ENCODE measurements around the gene PIM3.

The PIM3 gene

DNA sequence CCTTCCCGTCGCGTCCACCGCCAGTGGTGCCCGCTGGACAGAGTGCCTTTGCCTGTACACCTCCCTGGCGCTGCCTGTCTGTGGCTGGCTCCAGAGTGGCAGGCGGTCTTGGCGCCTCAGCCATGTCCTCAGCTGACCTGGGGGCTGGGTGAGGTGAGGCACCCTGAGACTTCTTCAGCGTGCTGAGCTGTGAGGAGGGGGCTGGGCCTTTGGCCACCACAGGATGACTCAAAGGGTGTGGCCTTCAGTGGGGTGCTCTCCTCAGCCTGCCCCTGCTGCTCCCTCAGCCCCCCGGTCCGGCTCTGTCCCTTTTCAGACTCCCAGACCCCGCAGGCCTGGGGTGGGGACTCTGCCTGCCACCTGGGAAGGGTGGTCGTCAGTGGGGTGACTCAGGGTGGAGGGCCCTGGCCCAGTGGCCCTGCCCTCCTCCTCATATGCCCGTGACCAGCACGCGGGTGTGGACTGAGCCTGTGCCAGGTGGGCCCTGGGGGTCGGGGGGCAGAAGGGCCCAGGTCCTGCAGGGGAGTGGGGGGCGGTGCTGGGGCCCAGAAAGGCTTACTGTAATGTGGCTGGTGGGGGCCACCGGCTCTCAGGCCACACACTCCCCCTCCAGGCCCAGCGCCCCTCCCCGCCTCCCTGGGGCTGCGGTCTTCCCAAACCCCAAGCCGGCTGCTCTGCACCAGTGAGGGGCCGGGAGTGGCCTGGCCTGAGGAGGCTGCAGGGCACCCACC is 26.2 kb upstream of the PIM3 start:
- ATAC-seq (replicated peaks) (peak; percentile 3 to 11), DNase-seq (peak; percentile 61)
- Mint-ChIP-seq H3K9me3 (no peaks in the 10 kb centered on the region), H3K36me3 (peaks cover 5 to 11% of the 10 kb centered on the region in 2 donors), H3K27ac (peak overlapping the region; percentile 96), H3K27me3 (no peaks in the 10 kb centered on the region), H3K4me3 (peak overlapping the region; percentile 85 to 87), H3K4me1 (peaks cover 43 to 71% of the 10 kb centered on the region in 2 donors)

DNA sequence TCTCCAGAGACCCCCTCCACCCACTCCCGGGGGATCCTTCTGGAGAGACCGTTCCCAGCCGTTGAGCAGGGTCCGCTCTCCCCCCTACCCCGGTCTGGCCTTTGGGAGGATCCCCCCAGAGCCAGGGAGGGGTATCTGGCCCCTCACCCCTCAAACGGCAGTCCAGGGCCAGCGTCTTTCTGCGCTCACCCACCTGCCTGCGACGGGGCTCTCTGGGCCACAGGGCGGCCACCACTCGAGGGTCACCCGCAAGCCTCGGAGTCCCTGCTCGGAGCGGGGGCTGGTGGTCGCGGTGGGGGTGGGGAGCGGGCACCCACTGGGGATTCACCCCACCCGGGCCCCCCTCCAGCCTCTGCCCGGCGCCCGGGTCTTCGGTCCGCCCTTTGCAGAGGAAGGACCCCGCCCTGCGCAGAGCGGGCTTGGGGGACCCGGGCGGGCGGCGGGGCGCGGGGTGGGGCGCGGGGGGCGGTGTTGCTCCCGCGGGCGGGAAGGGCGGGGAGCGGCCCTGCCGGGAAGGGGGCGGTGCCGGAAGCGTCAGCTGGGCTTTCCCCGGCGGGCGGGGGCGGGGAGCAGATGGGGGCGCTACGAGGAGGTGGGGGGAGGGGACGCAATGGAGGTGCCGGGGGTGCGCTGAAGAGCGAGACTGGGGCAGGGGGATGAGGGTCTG is 25.5 kb upstream of the PIM3 start:
- peak overlapping the region; percentile 96 for H3K27ac Mint-ChIP-seq
- peak; percentile 75 for DNase-seq
- ATAC-seq (replicated peaks) = peak; percentile 9 to 20

DNA sequence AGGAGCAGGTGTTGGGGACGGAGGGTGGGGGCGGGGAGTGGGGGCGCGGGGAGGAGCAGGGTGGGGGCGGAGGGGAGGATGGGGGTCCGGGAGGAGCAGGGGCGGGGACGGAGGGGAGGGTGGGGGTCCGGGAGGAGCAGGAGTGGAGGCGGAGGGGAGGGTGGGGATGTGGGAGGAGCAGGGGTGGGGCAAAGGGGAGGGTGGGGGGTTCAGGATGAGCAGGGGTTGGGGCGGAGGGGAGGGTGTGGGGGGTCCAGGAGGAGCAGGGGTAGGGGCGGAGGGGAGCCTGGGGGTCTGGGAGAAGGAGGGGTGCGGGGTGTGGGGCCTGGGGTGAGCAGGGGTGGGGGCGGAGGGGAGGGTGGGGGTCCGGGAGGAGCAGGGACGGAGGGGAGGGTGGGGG is 25.0 kb upstream of the PIM3 start:
- H3K9me3 Mint-ChIP-seq = no peaks in the 10 kb centered on the region
- H3K27ac Mint-ChIP-seq = peak overlapping the region; percentile 96
- no peaks in the 10 kb centered on the region for H3K27me3 Mint-ChIP-seq
- H3K4me1 Mint-ChIP-seq = peaks cover 36 to 63% of the 10 kb centered on the region in 2 donors
- peak overlapping the region; percentile 71 to 78 for H3K4me3 Mint-ChIP-seq
- H3K36me3 Mint-ChIP-seq = peaks cover 5 to 11% of the 10 kb centered on the region in 2 donors
- DNase-seq (no peak), ATAC-seq (replicated peaks) (no peak)

More for the DNA sequence above, 25.5 kb upstream of the PIM3 start:
- H3K9me3 Mint-ChIP-seq = no peaks in the 10 kb centered on the region
- H3K4me3 Mint-ChIP-seq = peak overlapping the region; percentile 85 to 87
- H3K27me3 Mint-ChIP-seq = no peaks in the 10 kb centered on the region
- H3K36me3 Mint-ChIP-seq = peaks cover 5 to 11% of the 10 kb centered on the region in 2 donors
- H3K4me1 Mint-ChIP-seq = peaks cover 41 to 68% of the 10 kb centered on the region in 2 donors

DNA sequence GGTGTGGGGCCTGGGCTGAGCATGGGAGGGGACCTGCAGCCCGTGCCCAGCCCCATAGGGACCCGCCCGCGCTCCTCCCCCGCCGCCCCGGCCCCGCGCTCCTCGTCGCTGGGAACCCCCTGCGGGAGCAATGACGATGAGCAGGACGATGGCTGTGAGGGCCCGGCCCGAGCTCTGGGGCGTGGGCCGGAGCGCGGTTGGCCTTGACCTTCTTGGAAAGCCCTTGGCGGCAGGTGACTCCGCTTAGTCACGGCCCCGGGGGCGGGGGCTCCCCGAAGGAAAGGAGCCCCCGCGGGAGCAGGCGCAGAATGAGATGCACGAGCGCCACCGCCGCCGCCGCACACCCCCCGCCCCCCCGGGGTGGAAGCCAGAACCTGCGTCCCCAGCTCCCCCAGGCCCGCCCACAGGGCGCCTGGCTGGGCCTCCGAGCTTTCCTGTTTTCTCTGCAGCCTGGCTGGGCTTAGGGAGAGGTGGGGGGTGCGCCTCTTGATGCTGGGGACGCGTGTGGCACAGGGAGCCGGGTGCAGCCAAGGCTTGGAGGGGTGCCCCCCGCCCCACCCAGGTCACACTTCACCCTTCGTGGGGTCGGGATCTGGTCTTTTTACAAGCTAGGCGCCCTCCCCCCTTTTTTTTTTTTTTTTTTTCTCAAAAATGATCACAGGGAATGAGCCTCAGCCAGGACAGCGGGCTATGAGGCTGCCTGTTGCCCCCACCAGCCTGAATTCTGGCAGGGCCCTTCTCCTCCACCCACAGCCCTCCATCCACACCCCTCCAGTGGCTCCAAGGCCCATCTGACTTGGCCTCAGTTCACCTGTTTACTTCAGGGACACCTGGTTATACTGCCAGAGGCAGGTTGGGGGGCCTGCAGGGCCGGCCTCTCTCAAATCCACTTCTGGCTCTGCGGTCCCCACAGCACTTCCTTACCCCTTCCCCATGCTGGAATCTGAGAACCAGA is 24.3 kb upstream of the PIM3 start:
- peak; percentile 80 to 83 for ATAC-seq (replicated peaks)
- Mint-ChIP-seq H3K4me1 (peaks cover 31 to 63% of the 10 kb centered on the region in 2 donors), H3K4me3 (peak overlapping the region; percentile 76 to 78), H3K27me3 (no peaks in the 10 kb centered on the region), H3K36me3 (peaks cover 5 to 17% of the 10 kb centered on the region in 2 donors), H3K9me3 (no peaks in the 10 kb centered on the region), H3K27ac (peak overlapping the region; percentile 96)
- peak; percentile 99 for DNase-seq

DNA sequence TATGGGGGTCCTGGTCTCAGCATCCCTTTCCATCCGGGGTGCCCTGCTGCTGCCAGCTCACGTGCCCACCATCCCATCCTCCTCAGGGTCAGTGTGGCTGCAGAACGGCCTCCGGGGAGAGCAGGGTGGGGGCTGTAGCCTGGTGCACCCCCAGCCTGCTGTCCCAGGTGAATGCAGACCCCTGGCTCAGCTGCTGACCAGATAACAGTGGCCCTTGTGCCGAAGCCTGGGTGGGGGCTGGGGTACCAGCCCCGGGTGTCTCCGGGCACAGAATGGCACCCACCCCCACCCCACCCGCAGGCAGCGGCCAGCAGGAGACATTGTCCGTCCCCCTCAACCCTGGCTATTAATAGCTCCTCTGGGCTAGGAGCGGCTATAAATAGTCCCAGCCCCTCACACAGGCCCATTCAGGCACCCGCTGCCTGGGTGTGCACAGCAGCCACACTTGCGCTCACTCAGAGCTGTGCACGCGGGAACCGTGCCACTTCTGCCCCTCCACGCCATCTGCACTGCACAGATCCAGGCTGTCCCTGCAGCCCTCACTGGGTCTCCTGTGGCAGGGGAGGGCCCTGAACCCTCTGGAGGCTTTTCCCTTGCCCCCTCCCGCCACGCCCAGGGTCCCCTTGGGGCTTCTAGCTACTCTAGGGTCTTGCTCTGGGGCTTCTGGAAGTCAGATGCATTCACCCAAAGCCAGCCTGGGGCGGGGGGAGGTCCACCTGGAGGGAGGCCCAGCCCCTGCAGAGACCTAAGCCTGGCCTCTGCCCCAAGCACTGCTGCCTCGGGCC is 23.4 kb upstream of the PIM3 start:
- Mint-ChIP-seq H3K27ac (peak overlapping the region; percentile 96), H3K4me1 (peaks cover 26 to 57% of the 10 kb centered on the region in 2 donors), H3K4me3 (peak overlapping the region; percentile 76 to 78), H3K27me3 (no peaks in the 10 kb centered on the region), H3K36me3 (peaks cover 5 to 17% of the 10 kb centered on the region in 2 donors), H3K9me3 (no peaks in the 10 kb centered on the region)
- ATAC-seq (replicated peaks) (no peak), DNase-seq (no peak)

DNA sequence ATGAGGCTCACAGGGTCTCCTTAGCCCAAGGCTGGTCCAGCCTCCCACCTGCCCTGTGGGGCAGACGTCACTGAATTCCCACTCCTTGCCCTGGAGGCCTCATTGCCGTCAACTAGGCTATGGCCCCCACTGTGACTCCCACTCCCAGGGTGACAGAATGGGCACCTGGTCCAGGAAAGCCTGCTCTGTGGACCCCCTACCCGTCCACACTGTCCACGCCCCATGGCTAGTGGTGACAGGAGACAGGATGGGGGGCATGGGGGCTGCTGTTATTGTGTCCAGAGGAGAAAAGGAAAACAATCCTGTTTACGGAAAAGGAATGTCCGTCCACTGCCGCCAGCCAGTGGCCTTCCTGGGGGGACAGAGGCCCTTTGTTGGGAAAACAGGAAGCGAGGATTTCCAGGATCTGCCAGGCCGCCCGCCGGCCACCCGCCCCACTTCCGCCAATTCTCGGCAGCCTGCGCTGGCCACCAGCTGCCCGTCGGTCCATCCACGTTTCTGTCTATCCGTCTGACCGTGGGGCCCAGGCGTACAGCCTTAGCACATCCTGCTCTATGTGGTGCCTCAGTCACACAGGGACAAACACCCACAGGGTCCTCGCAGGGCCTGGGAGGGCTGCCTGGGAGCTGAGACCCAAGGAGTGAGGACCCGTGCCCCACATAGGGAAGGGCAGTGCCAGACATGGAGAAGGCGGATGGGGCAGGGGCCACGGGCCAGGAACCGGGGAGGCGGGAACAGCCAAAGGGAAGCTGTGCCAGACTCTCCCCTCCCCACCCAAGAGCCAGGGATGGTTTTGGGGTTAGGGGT is 22.6 kb upstream of the PIM3 start:
- Mint-ChIP-seq H3K4me3 (peak overlapping the region; percentile 53 to 78), H3K4me1 (peaks cover 24 to 52% of the 10 kb centered on the region in 2 donors), H3K27ac (peak overlapping the region; percentile 83), H3K27me3 (no peaks in the 10 kb centered on the region), H3K9me3 (no peaks in the 10 kb centered on the region), H3K36me3 (peaks cover 5 to 15% of the 10 kb centered on the region in 2 donors)
- ATAC-seq (replicated peaks) (no peak), DNase-seq (no peak)

DNA sequence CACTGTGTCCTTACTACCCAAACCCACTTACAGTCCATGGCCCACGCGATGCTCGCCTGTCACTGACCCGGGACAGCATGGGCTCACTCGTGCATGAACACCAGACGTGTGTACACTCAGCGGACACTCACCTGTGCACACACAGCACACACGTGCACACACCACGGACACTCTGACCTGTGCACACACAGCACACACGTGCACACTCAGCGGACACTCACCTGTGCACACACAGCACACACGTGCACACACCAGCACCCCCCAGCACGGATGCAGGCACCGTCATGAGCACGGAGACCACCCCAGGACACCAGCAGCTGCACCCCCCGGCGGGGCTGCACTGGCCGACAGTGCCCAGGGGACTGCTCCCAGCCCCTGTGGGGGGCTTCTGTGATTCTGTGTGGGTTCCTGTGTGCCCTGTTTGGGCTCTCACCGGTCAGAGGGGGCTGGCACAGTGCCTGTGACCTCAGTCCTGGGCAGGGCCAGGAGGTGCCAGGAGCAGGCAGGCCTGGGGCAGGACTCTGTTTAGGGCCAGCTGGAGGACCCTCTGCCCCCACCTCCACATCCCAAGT is 21.9 kb upstream of the PIM3 start:
- no peaks in the 10 kb centered on the region for H3K27me3 Mint-ChIP-seq

DNA sequence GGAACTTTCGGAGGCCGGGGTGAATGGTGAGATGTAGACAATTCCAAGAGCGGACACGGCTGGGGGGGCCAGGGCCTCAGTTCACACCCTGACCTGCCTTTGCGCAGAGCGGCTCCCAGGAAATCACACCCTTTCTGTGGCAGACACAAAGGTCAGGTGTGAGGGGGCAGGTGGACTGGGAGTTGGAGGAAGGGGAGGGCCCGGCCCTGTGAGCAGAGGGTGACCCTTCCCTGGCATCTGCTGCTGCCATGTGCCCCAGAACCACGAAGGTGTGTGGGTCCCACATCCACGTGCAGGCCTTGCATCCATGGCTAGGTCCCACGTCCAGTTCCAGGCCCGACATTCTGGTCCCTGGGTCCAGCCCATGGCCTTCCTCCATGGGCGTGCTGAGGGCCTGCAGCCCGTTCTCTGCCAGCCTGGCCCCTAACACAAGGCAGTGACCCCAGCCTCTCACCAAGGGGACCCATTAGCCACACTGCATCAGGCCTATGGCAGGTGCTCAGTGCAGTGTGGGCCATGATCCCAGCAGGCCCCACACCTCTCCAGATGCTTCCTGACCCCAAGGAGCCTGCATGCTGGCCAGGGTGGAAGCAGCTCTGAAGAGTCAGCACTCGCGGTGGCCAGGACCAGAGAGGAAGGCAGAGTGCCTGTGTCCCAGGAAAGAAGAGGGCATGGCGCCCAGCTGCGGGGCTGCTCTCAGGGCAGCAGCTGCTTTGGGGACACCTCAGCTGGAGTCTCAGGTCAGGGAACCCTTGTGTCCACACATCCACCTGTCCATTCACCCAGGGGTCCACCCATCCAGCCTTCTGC is 18.9 kb upstream of the PIM3 start:
- H3K4me1 Mint-ChIP-seq = peaks cover 11 to 58% of the 10 kb centered on the region in 2 donors
- H3K36me3 Mint-ChIP-seq = peaks cover 0 to 6% of the 10 kb centered on the region in 2 donors
- ATAC-seq (replicated peaks) (no peak), DNase-seq (no peak)
- peak overlapping the region; percentile 89 for H3K27ac Mint-ChIP-seq
- H3K9me3 Mint-ChIP-seq = no peaks in the 10 kb centered on the region
- H3K4me3 Mint-ChIP-seq = peak overlapping the region in 1 of 2 donors; percentile 36
- no peaks in the 10 kb centered on the region for H3K27me3 Mint-ChIP-seq

More for the DNA sequence above, 21.9 kb upstream of the PIM3 start:
- ATAC-seq (replicated peaks) (no peak), DNase-seq (no peak)
- Mint-ChIP-seq H3K27ac (peak overlapping the region; percentile 76), H3K9me3 (no peaks in the 10 kb centered on the region), H3K36me3 (peaks cover 5 to 9% of the 10 kb centered on the region in 2 donors), H3K4me3 (no peak overlapping the region), H3K4me1 (peaks cover 18 to 49% of the 10 kb centered on the region in 2 donors)

DNA sequence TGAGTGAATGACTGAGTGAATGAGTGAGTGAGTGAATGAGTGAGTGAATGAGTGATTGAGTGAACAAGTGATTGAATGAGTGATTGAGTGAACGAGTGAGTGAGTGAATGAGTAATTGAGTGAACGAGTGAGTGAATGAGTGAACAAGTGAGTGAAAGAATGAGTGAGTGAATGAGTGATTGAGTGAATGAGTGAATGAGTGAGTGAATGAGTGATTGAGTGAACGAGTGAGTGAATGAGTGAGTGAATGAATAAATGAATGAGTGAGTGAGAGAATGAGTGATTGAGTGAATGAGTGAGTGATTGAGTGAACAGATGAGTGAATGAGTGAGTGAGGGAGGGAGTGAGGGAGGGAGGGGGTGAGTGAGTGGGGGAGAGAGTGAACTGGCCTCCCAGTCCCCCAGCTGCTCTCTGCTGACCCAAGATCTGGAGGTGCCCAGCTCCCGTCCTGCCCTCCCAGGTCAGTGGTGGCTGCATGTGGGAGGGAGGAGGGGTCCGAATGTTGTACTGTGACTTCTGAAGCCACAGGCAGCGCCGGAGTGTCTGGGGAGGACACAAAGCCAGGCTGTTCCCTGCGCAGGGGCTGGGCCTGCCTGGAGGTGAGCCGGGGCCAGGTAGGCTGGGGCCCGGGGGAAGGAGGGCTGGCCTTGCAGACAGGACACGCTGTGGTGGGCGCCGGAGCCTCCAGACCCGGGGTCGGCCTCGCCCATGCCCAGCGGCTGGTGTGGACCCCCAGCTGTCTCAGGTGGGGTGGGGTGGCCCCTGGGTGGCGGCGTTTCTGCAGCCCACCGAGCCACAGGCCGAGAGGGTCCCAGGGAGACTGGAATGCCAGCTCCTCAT is 17.8 kb upstream of the PIM3 start:
- Mint-ChIP-seq H3K36me3 (peaks cover 0 to 6% of the 10 kb centered on the region in 2 donors), H3K27ac (no peak overlapping the region), H3K9me3 (no peaks in the 10 kb centered on the region), H3K4me1 (peaks cover 3 to 47% of the 10 kb centered on the region in 2 donors), H3K4me3 (peak overlapping the region in 1 of 2 donors; percentile 78), H3K27me3 (no peaks in the 10 kb centered on the region)
- no peak for DNase-seq
- ATAC-seq (replicated peaks) = peak; percentile 17 to 35

DNA sequence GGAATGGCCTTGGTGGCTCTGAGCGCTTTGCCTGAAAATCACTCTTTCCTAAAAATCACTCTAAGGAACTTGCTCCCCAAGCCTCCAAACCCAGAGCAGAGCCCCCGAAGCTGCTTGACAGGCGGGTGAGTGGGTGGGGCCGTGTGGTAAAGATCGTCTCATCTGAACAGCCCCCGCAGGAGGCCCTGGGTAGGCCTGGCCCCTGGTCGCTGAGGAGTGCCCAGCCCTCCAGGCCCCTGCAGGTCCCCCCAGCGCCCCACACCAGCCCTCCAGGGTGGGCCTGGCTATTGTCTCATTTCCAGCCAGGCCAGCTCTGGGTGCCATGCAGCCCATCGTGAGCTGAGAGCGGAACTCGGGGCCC is 17.2 kb upstream of the PIM3 start:
- Mint-ChIP-seq H3K4me1 (peaks cover 2 to 41% of the 10 kb centered on the region in 2 donors), H3K27me3 (no peaks in the 10 kb centered on the region), H3K4me3 (peak overlapping the region; percentile 63 to 78), H3K36me3 (peaks cover 0 to 6% of the 10 kb centered on the region in 2 donors), H3K9me3 (no peaks in the 10 kb centered on the region), H3K27ac (peak overlapping the region; percentile 89)
- no peak for DNase-seq
- peak in 1 of 2 donors; percentile 18 for ATAC-seq (replicated peaks)

DNA sequence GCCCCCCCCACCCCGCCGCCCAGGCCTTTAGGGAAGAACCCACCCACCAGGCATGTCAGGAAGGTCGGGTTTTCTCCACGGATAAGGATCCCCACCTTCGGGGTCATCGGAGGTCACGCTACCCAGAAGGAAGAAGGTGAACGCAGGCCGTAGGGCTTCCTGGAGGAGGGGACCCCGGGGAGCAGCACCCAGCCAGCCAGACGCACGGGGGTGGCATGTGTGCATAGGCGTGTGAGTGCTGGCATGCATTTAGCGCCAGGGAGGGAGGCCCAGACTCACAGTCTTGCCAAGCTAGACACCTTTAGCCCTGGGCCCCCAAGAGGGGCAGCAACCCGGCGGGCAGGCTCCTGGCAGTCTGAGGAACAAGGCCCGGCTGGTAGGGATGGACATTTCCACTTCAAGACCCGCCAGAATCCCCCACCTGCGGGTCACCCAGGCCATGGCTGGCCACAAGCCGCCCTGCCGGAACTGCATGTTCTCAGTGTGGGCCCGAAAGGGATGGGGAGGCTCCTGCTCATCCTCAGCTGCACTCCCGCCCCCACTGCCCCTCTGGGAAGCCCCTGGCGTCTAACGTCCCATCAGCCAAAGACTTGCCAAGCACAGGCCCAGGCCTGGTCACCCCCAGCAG is 16.7 kb upstream of the PIM3 start:
- peaks cover 2 to 39% of the 10 kb centered on the region in 2 donors for H3K4me1 Mint-ChIP-seq
- no peaks in the 10 kb centered on the region for H3K9me3 Mint-ChIP-seq
- no peaks in the 10 kb centered on the region for H3K27me3 Mint-ChIP-seq
- H3K36me3 Mint-ChIP-seq = peaks cover 0 to 6% of the 10 kb centered on the region in 2 donors
- ATAC-seq (replicated peaks) = peak; percentile 1 to 15
- peak overlapping the region; percentile 78 for H3K4me3 Mint-ChIP-seq
- no peak for DNase-seq
- H3K27ac Mint-ChIP-seq = peak overlapping the region; percentile 89

Measured in stimulated activated naive B cell treated with anti-CD40 and anti-IgM and Interleukin-4, amounts not matched to agents 10 μg/mL and 1 μg/mL and 100 μg/mL, for 72 hours (primary cell).